Measurements from ENCODE around the gene ESRP2.

- TF ChIP-seq POLR2A (IDR thresholded peaks at IDR 0.05; ENCODE audit: low read length), result no peak
- no peak for TF ChIP-seq GATA1 (IDR thresholded peaks at IDR 0.05; ENCODE audit: low read depth, low read length)
Measured at GRCh38 chr16:68190736-68191510, 45.0 kb downstream of the ESRP2 start.
